22Rv1 (cell line): Measurements from ENCODE around the gene FBXL20.

Experiments used
- ZFX ChIP-seq: fragments of 450-650 bp; IDR thresholded peaks from 2 replicates; pipeline ENCODE4 v1.6.1; 2017; ENCODE audit warnings: antibody characterized with exemption, borderline replicate concordance
- TF ChIP-seq, protein P1 (sequence below): fragments of 450-650 bp; IDR thresholded peaks from 2 replicates; pipeline ENCODE4 v1.5.1; 2017; ENCODE audit warnings: mild to moderate bottlenecking

DNA sequence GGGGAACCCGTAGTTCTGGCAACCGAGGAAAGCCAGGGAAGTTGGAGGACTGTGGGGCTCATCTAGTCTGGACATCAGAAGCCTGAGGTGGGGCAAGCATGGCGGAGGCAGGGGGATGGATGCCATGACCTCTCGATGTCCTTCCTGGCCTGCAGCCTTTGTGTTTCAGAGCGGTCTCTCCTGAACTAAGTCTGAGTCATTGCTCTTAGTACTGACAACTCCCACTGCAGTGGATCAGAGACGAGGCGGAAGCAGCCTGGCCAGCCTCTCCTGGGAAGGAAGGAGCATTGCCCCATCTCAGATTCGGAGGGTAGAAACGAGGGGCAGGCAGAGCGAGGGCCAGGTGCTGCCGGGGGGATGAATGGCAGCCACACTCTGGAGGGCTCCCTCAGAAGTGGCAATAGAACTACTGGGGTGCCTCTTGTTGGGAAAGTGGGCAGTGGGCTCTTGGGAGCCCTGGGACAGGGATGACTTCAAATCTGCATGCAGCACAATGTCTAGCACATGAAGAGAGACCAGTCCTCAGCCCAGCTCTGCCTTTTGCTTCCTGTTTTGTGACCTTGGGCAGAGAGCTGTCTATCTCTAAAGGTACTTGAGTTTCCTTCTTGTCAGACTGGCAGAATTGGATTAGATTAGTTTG is 172.0 kb downstream of the FBXL20 start:
- TF ChIP-seq, protein P1, sequence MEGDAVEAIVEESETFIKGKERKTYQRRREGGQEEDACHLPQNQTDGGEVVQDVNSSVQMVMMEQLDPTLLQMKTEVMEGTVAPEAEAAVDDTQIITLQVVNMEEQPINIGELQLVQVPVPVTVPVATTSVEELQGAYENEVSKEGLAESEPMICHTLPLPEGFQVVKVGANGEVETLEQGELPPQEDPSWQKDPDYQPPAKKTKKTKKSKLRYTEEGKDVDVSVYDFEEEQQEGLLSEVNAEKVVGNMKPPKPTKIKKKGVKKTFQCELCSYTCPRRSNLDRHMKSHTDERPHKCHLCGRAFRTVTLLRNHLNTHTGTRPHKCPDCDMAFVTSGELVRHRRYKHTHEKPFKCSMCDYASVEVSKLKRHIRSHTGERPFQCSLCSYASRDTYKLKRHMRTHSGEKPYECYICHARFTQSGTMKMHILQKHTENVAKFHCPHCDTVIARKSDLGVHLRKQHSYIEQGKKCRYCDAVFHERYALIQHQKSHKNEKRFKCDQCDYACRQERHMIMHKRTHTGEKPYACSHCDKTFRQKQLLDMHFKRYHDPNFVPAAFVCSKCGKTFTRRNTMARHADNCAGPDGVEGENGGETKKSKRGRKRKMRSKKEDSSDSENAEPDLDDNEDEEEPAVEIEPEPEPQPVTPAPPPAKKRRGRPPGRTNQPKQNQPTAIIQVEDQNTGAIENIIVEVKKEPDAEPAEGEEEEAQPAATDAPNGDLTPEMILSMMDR, result no peak
- no peak for TF ChIP-seq ZFX
